K562 (cell line): ENCODE data around the gene RGS14. TPM values are rescaled to one million over a fixed set of nuclear protein-coding genes. Genes with fewer than 3 reads are reported as not detected.

Source experiments
- CBX3 ChIP-seq, 2 experiments: IDR thresholded peaks; 1 replicate in 1 of 2; 2 replicates in 1 of 2; pipeline ENCODE4 v1.6.1; 2012; ENCODE audit warnings: inconsistent platforms in 2 of 2, low read length in 2 of 2, borderline replicate concordance in 1 of 2, control low read depth in 1 of 2
- CEBPB ChIP-seq: fragments of 450-650 bp; IDR thresholded peaks from 2 replicates; pipeline ENCODE4 v1.6.1; 2016; ENCODE audit warnings: missing genetic modification characterization, missing compliant biosample characterization
- DDX20 ChIP-seq: fragments of 450-650 bp; IDR thresholded peaks from 2 replicates; pipeline ENCODE4 v1.6.1; 2016; ENCODE audit warnings: missing genetic modification characterization, low read depth, mild to moderate bottlenecking, missing compliant biosample characterization, moderate library complexity
- EWSR1 ChIP-seq: fragments of 450-650 bp; IDR thresholded peaks from 2 replicates; pipeline ENCODE4 v1.6.1; 2018; ENCODE audit warnings: borderline replicate concordance, mild to moderate bottlenecking, low read depth, moderate library complexity; ENCODE audit not compliant: partially characterized antibody
- HNRNPK ChIP-seq: fragments of 200-400 bp; formaldehyde crosslinking; IDR thresholded peaks from one replicate; pipeline ENCODE4 v1.6.1; 2018; ENCODE audit warnings: mild to moderate bottlenecking, low read depth, low read length; ENCODE audit not compliant: poor library complexity, severe bottlenecking
- JUNB ChIP-seq: fragments of 450-650 bp; formaldehyde crosslinking; conservative IDR thresholded peaks from 2 replicates; pipeline ENCODE4 v1.4.0; 2020; ENCODE audit warnings: mild to moderate bottlenecking
- SRF ChIP-seq, 2 experiments: fragments of 250-450, 450-650 bp in 1 of 2; sonication (Bioruptor Pico) in 1 of 2; sonication (generic) in 1 of 2; formaldehyde crosslinking; IDR thresholded peaks; 2 replicates each; pipeline versions ENCODE4 v1.5.0 to v1.5.1; 2020 to 2022; ENCODE audit warnings: mild to moderate bottlenecking in 1 of 2, missing genetic modification reagents in 1 of 2
- TCF7 ChIP-seq: sonication (generic); IDR thresholded peaks from 2 replicates; pipeline ENCODE4 v1.6.1; 2016; ENCODE audit warnings: antibody characterized with exemption, borderline replicate concordance
- TSC22D4 ChIP-seq: fragments of 450-650 bp; IDR thresholded peaks from 2 replicates; pipeline ENCODE4 v1.6.1; 2016; ENCODE audit warnings: missing genetic modification characterization, missing biosample characterization, control low read depth
- ZNF232 ChIP-seq: sonication (generic); formaldehyde crosslinking; IDR thresholded peaks from 2 replicates; pipeline ENCODE4 v1.8.0; 2022; ENCODE audit warnings: mild to moderate bottlenecking, missing genetic modification reagents
- ZNF57 ChIP-seq: fragments of 450-650 bp; formaldehyde crosslinking; IDR thresholded peaks from 2 replicates; pipeline ENCODE4 v1.4.0; 2020; ENCODE audit warnings: mild to moderate bottlenecking, moderate library complexity
- polyA plus RNA-seq, 8 experiments: library from polyadenylated mRNA; depleted of rRNA in 4 of 8; stranded (reverse) in 5 of 8; unstranded in 3 of 8; fragments of >200 nt; fragmentation: Nextera tagmentation in 2 of 8; fragmentation: Illumina TruSeq in 1 of 8; extraction: Ambion mirVana in 2 of 8; extraction: Trizol in 1 of 8; gene quantifications; 2 replicates each; pipeline versions ENCODE4 v1.2.1 to v1.2.3, GENCODE V29; 2011 to 2014; ENCODE audit warnings: inconsistent platforms in 1 of 8, missing spikeins in 1 of 8
- total RNA-seq, 7 experiments: library from RNA; depleted of rRNA in 6 of 7; stranded (reverse); fragments of >200 nt in 6 of 7; fragmentation: Illumina TruSeq in 2 of 7; extraction: Trizol in 2 of 7; gene quantifications; 2 replicates each; pipeline versions ENCODE4 v1.2.1 to v1.2.3, GENCODE V29; 2011 to 2021; ENCODE audit warnings: low replicate concordance in 1 of 7
- TF ChIP-seq, protein P1 (sequence below), 2 experiments: fragments of 450-650 bp in 1 of 2; sonication (generic) in 1 of 2; formaldehyde crosslinking in 1 of 2; IDR thresholded peaks; 2 replicates each; pipeline versions ENCODE4 v1.7.1 to v1.9.0; 2016 to 2022; ENCODE audit warnings: inconsistent platforms in 1 of 2, mild to moderate bottlenecking in 1 of 2, missing genetic modification reagents in 1 of 2
- TF ChIP-seq, protein P2 (sequence below), 2 experiments: IDR thresholded peaks; 2 replicates each; pipeline ENCODE4 v1.6.1; 2011; ENCODE audit warnings: borderline replicate concordance in 1 of 2, control low read depth in 1 of 2, low read depth in 1 of 2, low read length in 1 of 2, mild to moderate bottlenecking in 1 of 2, mixed read lengths in 1 of 2, moderate library complexity in 1 of 2; ENCODE audit not compliant: insufficient read depth in 1 of 2, insufficient read length in 1 of 2, poor library complexity in 1 of 2, severe bottlenecking in 1 of 2; ENCODE audit errors: extremely low read depth in 1 of 2
- TF ChIP-seq, protein P3 (sequence below): sonication (generic); IDR thresholded peaks from 2 replicates; pipeline ENCODE4 v1.6.1; 2016

The RGS14 gene
- total and polyA plus RNA-seq, 9 of the 15 experiments (the other 6 are each of a cell fraction or from before 2014, with no cell fraction given), result 0.28 to 75.9 (median 34.5) TPM

DNA sequence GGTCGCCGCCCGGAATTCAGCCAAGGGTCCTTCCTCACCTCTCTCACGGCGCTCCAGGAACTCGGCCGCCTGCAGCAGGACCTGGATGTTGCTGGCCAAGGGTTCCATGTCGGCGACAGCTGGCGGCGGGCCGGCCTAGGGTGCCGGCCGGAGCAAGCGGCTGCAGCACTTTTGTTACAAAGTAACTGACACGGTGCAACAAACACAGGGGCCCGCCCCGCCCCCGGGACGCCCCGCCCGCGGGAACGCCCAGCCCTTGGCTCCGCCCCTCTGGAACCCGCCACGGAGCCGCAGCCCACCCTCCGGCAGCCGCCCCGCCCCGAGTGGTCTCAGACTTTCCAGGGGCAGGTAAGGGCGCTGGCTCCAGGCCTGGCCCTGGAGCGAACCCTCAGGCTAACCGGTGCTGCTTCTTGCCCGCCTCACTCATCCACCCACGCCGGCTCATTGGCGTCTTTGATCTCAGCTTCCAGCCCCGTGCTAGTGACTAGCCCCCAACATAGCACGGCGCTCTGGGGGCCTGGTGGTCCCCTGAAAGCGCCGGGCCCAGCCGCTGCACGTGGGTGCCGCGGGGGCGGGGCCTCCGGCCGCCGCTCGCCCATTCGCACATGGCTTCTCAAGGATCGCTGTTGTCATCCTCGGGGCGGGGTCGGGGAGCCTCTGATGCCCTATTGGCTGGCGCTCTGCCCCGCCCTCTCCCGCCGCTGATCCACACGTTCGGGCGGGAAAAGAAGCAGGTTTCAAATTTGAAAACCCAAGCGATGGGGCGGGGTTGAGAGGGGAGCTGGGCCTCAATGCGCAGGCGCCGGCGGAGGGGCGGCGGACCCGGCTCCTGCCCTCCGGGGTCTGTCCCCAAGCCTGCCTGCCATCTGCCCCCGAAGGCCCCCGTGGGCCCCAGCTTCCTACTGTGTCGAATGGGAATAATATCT, 45.7 kb upstream of the RGS14 start, which contains the start of gene MXD3 (continued):
- TF ChIP-seq DDX20 (tag) (no peak), JUNB (CRISPR knock-in tag) (no peak), SRF (CRISPR knock-in tag; IDR thresholded peaks at IDR 0.05) (peak in 1 of 2 experiments; percentile 50; a peak in 1 of 4 replicates), CBX3 (IDR thresholded peaks at IDR 0.05; ENCODE audit: borderline replicate concordance in 1 of 2, low read length in 2 of 2) (no peak), EWSR1 (no peak), ZNF57 (CRISPR knock-in tag) (no peak), TSC22D4 (tag) (no peak), ZNF232 (CRISPR knock-in tag) (no peak), CEBPB (no peak), HNRNPK (no peak), TCF7 (no peak; the same call in 1 of the 2 replicates)
- TF ChIP-seq, protein P1, sequence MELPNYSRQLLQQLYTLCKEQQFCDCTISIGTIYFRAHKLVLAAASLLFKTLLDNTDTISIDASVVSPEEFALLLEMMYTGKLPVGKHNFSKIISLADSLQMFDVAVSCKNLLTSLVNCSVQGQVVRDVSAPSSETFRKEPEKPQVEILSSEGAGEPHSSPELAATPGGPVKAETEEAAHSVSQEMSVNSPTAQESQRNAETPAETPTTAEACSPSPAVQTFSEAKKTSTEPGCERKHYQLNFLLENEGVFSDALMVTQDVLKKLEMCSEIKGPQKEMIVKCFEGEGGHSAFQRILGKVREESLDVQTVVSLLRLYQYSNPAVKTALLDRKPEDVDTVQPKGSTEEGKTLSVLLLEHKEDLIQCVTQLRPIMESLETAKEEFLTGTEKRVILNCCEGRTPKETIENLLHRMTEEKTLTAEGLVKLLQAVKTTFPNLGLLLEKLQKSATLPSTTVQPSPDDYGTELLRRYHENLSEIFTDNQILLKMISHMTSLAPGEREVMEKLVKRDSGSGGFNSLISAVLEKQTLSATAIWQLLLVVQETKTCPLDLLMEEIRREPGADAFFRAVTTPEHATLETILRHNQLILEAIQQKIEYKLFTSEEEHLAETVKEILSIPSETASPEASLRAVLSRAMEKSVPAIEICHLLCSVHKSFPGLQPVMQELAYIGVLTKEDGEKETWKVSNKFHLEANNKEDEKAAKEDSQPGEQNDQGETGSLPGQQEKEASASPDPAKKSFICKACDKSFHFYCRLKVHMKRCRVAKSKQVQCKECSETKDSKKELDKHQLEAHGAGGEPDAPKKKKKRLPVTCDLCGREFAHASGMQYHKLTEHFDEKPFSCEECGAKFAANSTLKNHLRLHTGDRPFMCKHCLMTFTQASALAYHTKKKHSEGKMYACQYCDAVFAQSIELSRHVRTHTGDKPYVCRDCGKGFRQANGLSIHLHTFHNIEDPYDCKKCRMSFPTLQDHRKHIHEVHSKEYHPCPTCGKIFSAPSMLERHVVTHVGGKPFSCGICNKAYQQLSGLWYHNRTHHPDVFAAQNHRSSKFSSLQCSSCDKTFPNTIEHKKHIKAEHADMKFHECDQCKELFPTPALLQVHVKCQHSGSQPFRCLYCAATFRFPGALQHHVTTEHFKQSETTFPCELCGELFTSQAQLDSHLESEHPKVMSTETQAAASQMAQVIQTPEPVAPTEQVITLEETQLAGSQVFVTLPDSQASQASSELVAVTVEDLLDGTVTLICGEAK (IDR thresholded peaks at IDR 0.05), result no peak
- TF ChIP-seq, protein P1 (CRISPR knock-in tag; IDR thresholded peaks at IDR 0.05), result no peak
- TF ChIP-seq, protein P2, sequence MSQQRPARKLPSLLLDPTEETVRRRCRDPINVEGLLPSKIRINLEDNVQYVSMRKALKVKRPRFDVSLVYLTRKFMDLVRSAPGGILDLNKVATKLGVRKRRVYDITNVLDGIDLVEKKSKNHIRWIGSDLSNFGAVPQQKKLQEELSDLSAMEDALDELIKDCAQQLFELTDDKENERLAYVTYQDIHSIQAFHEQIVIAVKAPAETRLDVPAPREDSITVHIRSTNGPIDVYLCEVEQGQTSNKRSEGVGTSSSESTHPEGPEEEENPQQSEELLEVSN (IDR thresholded peaks at IDR 0.05; ENCODE audit: borderline replicate concordance in 1 of 2, extremely low read depth in 1 of 2, insufficient read depth in 1 of 2, insufficient read length in 1 of 2, low read depth in 1 of 2, low read length in 1 of 2, poor library complexity in 1 of 2, severe bottlenecking in 1 of 2), result peak; percentile 80 to 92
- TF ChIP-seq, protein P3, sequence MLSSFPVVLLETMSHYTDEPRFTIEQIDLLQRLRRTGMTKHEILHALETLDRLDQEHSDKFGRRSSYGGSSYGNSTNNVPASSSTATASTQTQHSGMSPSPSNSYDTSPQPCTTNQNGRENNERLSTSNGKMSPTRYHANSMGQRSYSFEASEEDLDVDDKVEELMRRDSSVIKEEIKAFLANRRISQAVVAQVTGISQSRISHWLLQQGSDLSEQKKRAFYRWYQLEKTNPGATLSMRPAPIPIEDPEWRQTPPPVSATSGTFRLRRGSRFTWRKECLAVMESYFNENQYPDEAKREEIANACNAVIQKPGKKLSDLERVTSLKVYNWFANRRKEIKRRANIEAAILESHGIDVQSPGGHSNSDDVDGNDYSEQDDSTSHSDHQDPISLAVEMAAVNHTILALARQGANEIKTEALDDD, result no peak
